H1 (cell line): ENCODE results near the gene UBE2E3. TPM values are rescaled to one million over a fixed set of nuclear protein-coding genes. Genes with fewer than 3 reads are reported as not detected.

Experiments used
- KDM5A ChIP-seq: fragments of 200-600 bp; IDR thresholded peaks from 2 replicates; pipeline ENCODE4 v1.7.1; 2012; ENCODE audit warnings: mild to moderate bottlenecking, low read length, inconsistent platforms, mixed read lengths
- MAX ChIP-seq: IDR thresholded peaks from 2 replicates; pipeline ENCODE4 v1.6.1; 2012; ENCODE audit warnings: inconsistent platforms
- RNF2 ChIP-seq: fragments of 200-900, 300-1000 bp; sonication (generic); IDR thresholded peaks from 2 replicates; pipeline ENCODE4 v1.7.1; 2016; ENCODE audit warnings: borderline replicate concordance, low read depth, mild to moderate bottlenecking, antibody characterized with exemption, low read length; ENCODE audit not compliant: poor library complexity, severe bottlenecking; ENCODE audit errors: missing control alignments
- RXRA ChIP-seq: IDR thresholded peaks from 2 replicates; pipeline ENCODE4 v1.6.1; 2011; ENCODE audit warnings: low read depth, mild to moderate bottlenecking, low read length, moderate library complexity; ENCODE audit not compliant: insufficient read depth
- polyA plus RNA-seq, 7 experiments: library from polyadenylated mRNA; depleted of rRNA in 3 of 7; stranded (reverse) in 5 of 7; unstranded in 2 of 7; fragments of >200 nt in 5 of 7; fragments of 200-250 nt in 2 of 7; gene quantifications; 1 replicate in 5 of 7; 2 replicates in 1 of 7; 4 replicates in 1 of 7; pipeline versions ENCODE4 v1.2.1 to v1.2.3, GENCODE V29; 2011 to 2013; ENCODE audit warnings: missing spikeins in 2 of 7, mixed read lengths in 2 of 7
- total RNA-seq: library from RNA; stranded (reverse); fragmentation: NEBNext Ultra II Directional; extraction: Animal tissue kit (Norgen Biotek cat#: 25700); gene quantifications from 2 replicates; pipeline ENCODE4 v1.2.1, GENCODE V29; 2021

Gene UBE2E3
- total and polyA plus RNA-seq, 2 of the 8 experiments (the other 6 are each of a cell fraction or from before 2014, with no cell fraction given) = 106 to 132 TPM

GRCh38 chr2:180953550-180953949, 26.9 kb upstream of the UBE2E3 start (continued):
- no peak for TF ChIP-seq RNF2
- TF ChIP-seq KDM5A = no peak
- no peak for TF ChIP-seq RXRA
- no peak for TF ChIP-seq MAX
- TF ChIP-seq, all 59 proteins: peak for 0
